Mesendoderm (in vitro differentiated cells): ENCODE results near the gene IGSF23.

Experiments used
- DNase-seq: peaks from one replicate; pipeline ENCODE4 v3.0.0; 2013
- H2AK5ac ChIP-seq: 2 replicates; pipeline ENCODE4 v1.6.1; 2013; ENCODE audit warnings: low read length, inconsistent platforms
- H2BK120ac ChIP-seq: 2 replicates; pipeline ENCODE4 v1.6.1; 2013; ENCODE audit warnings: low read depth, mild to moderate bottlenecking, low read length, moderate library complexity, mixed read lengths
- H2BK15ac ChIP-seq: replicated peaks from 2 replicates; pipeline ENCODE4 v1.6.1; 2013; ENCODE audit warnings: low read depth, mild to moderate bottlenecking, moderate library complexity
- H2BK5ac ChIP-seq: 2 replicates; pipeline ENCODE4 v1.6.1; 2013; ENCODE audit warnings: low read length, inconsistent platforms
- H3K18ac ChIP-seq: 2 replicates; pipeline ENCODE4 v1.6.1; 2013; ENCODE audit warnings: mild to moderate bottlenecking, low read length, mixed read lengths
- H3K23ac ChIP-seq: one replicate; pipeline ENCODE4 v1.6.1; 2013; ENCODE audit warnings: low read length
- H3K27ac ChIP-seq: 2 replicates; pipeline ENCODE4 v1.5.1; 2013; ENCODE audit warnings: low read depth, mild to moderate bottlenecking, inconsistent platforms, low read length, moderate library complexity
- H3K27me3 ChIP-seq: 2 replicates; pipeline ENCODE4 v1.6.1; 2013; ENCODE audit warnings: low read length, control low read depth, mild to moderate bottlenecking, inconsistent platforms; ENCODE audit not compliant: insufficient read depth, poor library complexity
- H3K36me3 ChIP-seq: 2 replicates; pipeline ENCODE4 v1.6.1; 2013; ENCODE audit warnings: low read length, inconsistent platforms; ENCODE audit not compliant: control insufficient read depth, insufficient read depth
- H3K4ac ChIP-seq: one replicate; pipeline ENCODE4 v1.6.1; 2013; ENCODE audit warnings: low read depth, mild to moderate bottlenecking, low read length, moderate library complexity
- H3K4me1 ChIP-seq: 2 replicates; pipeline ENCODE4 v1.6.1; 2013; ENCODE audit warnings: low read depth, low read length, inconsistent platforms; ENCODE audit not compliant: control insufficient read depth
- H3K4me2 ChIP-seq: 2 replicates; pipeline ENCODE4 v1.6.1; 2013; ENCODE audit warnings: low read length
- H3K4me3 ChIP-seq: 2 replicates; pipeline ENCODE4 v1.5.1; 2013; ENCODE audit warnings: mild to moderate bottlenecking, low read length
- H3K56ac ChIP-seq: one replicate; pipeline ENCODE4 v1.6.1; 2013; ENCODE audit warnings: low read length
- H3K79me1 ChIP-seq: 2 replicates; pipeline ENCODE4 v1.6.1; 2013; ENCODE audit warnings: low read length, inconsistent platforms
- H3K79me2 ChIP-seq: 2 replicates; pipeline ENCODE4 v1.6.1; 2013; ENCODE audit warnings: mild to moderate bottlenecking, low read length; ENCODE audit not compliant: control insufficient read depth, insufficient read depth
- H3K9ac ChIP-seq: 2 replicates; pipeline ENCODE4 v1.6.1; 2013; ENCODE audit warnings: low read length, inconsistent platforms
- H4K5ac ChIP-seq: one replicate; pipeline ENCODE4 v1.6.1; 2013; ENCODE audit warnings: low read length
- H4K8ac ChIP-seq: one replicate; pipeline ENCODE4 v1.6.1; 2013; ENCODE audit warnings: low read depth, mild to moderate bottlenecking, control low read depth, low read length, moderate library complexity
- WGBS: extraction: QIAGEN DNeasy Blood & Tissue Kit; methylation state at CpG from one replicate; pipeline ENCODE4 v1.1.7; 2013; ENCODE audit warnings: low lambda C conversion rate, missing lambda C conversion rate; ENCODE audit not compliant: insufficient coverage; ENCODE audit errors: extremely low coverage; 5-methylcytosine and 5-hydroxymethylcytosine counted together

Gene IGSF23

GRCh38 chr19:44641501-44642265 lies 28.3 kb downstream of the IGSF23 start:
- no peak overlapping the region for H3K4me2 ChIP-seq
- H3K4me3 ChIP-seq, result no peak overlapping the region
- DNase-seq, result no peak

DNA sequence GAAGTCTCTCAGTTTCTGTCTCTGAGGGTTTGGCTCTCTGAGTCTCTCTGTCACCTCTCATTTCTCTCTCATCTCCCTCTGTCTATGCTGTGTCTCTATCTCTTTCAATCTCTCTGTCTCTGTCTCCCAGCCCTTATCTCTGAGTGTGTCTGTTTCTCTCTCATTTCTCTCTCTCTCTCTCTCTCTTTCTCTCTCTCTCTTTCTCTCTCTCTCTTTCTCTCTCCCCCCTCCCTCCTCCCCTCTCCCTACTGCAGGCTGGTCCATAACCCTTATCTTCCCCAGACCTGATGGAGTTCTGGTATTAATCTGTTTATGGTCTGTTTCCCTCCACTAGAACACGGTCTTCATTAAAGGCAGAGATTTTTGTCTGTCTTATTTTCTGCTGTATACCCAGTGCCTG lies 29.0 kb downstream of the IGSF23 start:
- H3K4me2 ChIP-seq, result no peak overlapping the region
- H3K4me1 ChIP-seq, result no peaks in the 10 kb centered on the region
- H3K4me3 ChIP-seq, result no peak overlapping the region
- no peak overlapping the region for H3K23ac ChIP-seq
- H3K18ac ChIP-seq, result no peak overlapping the region
- no peak for DNase-seq
- no peak overlapping the region for H3K4ac ChIP-seq
- no peak overlapping the region for H3K27ac ChIP-seq
- H3K9ac ChIP-seq, result no peak overlapping the region
- H4K5ac ChIP-seq, result no peak overlapping the region
- no peaks in the 10 kb centered on the region for H3K36me3 ChIP-seq
- H2BK15ac ChIP-seq, result no peak overlapping the region
- WGBS, result no CpG with 5 or more reads among the region's 1 CpG
- peaks cover 8% of the 10 kb centered on the region for H3K79me2 ChIP-seq
- H2BK5ac ChIP-seq, result no peak overlapping the region
- no peak overlapping the region for H3K56ac ChIP-seq
- H3K79me1 ChIP-seq, result peaks cover 6% of the 10 kb centered on the region
- no peak overlapping the region for H2BK120ac ChIP-seq
- no peak overlapping the region for H2AK5ac ChIP-seq
- H3K27me3 ChIP-seq, result no peaks in the 10 kb centered on the region
- no peak overlapping the region for H4K8ac ChIP-seq

More at GRCh38 chr19:44641501-44642265, 28.3 kb downstream of the IGSF23 start:
- Histone ChIP-seq H2AK5ac (no peak overlapping the region), H3K18ac (no peak overlapping the region), H3K79me2 (peaks cover 8% of the 10 kb centered on the region), H3K23ac (no peak overlapping the region), H4K8ac (no peak overlapping the region), H2BK5ac (no peak overlapping the region), H3K79me1 (peaks cover 4% of the 10 kb centered on the region), H3K27me3 (no peaks in the 10 kb centered on the region), H3K4me1 (no peaks in the 10 kb centered on the region), H3K9ac (no peak overlapping the region), H2BK120ac (no peak overlapping the region), H4K5ac (no peak overlapping the region), H2BK15ac (no peak overlapping the region), H3K27ac (no peak overlapping the region), H3K36me3 (no peaks in the 10 kb centered on the region), H3K56ac (no peak overlapping the region), H3K4ac (no peak overlapping the region)
- no CpG with 5 or more reads among the region's 9 CpGs for WGBS

DNA sequence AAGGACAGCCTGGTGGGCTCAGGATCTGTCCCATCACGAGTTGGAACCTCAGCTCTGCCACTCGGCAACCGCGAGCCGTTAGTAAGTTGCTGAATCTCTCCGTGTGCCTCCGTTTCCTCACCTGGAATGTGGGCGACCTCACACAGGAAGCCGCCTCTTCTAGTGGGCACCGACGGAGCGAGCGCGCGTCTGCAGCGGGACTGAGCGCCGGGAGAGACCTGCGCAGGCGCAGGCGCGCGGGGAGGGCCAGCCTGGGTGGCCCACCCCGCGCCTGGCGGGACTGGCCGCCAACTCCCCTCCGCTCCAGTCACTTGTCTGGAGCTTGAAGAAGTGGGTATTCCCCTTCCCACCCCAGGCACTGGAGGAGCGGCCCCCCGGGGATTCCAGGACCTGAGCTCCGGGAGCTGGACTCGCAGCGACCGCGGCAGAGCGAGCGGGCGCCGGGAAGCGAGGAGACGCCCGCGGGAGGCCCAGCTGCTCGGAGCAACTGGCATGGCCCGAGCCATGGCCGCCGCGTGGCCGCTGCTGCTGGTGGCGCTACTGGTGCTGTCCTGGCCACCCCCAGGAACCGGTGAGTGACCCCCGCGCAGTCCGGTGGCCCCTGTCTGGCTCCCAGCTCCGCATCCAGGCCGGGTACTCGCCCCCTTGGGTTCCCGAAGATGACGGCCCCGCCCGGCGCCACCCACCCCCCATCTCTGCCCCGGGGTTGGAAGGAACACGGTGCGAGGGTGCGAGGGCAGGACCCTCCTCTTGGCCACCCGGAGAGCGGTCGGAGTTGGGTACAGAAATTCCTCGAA lies 30.4 kb downstream of the IGSF23 start, which contains the start of gene PVR:
Gene PVR (plus strand): TSS at position 306 of the 797 bp plus-strand sequence. CDS start 187 bp downstream, at position 493.
- Histone ChIP-seq H2BK5ac (no peak within 1 kb of the TSS), H2AK5ac (no peak within 1 kb of the TSS), H3K18ac (peak within 1 kb of the TSS; percentile 93), H4K8ac (peak within 1 kb of the TSS; percentile 30), H3K23ac (peak within 1 kb of the TSS; percentile 74), H3K56ac (peak within 1 kb of the TSS; percentile 91), H3K4me3 (peak within 1 kb of the TSS; percentile 85), H3K4ac (peak within 1 kb of the TSS; percentile 75), H3K9ac (peak within 1 kb of the TSS; percentile 88), H3K4me1 (no peaks in the 10 kb centered on the region), H3K27me3 (no peaks in the 10 kb centered on the region), H3K4me2 (peak within 1 kb of the TSS; percentile 95), H3K27ac (peak within 1 kb of the TSS; percentile 25), H3K79me1 (peaks cover 7% of the 10 kb centered on the region), H4K5ac (peak within 1 kb of the TSS; percentile 0), H3K36me3 (peaks cover under 1% of the 10 kb centered on the region), H2BK15ac (no peak within 1 kb of the TSS), H2BK120ac (peak within 1 kb of the TSS; percentile 20), H3K79me2 (peaks cover 8% of the 10 kb centered on the region)
- DNase-seq, result peak; percentile 79
- no CpG with 5 or more reads among the region's 70 CpGs for WGBS

DNA sequence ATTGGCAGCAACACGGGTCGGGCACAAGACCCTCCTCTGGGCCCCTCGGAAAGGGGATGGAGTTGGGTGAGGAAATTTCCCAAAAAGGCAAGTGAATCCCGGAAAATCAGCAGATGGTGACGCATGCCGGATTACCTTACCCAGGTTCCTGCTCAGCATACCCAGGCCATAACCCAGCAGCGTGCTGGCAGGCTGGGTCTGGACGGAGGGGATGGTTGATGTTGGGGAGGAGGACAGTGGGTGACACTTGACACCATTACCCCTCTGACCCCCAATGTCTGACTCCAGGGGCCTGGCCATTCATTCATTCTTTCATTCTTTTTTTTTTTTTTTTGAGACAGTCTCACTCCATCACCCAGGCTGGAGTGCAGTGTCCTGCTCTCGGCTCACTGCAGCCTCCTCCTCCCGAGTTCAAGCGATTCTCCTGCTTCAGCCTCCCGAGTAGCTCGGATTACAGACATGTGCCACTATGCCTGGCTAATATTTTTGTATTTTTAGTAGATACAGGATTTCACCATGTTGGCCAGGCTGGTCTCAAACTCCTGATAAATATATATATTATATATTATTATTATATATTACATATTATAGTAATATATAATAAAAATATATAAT lies 31.1 kb downstream of the IGSF23 start:
- Histone ChIP-seq H3K23ac (no peak overlapping the region), H4K5ac (no peak overlapping the region), H3K27ac (peak overlapping the region; percentile 25), H2BK120ac (peak overlapping the region; percentile 20), H3K4ac (peak overlapping the region; percentile 75), H3K79me1 (peaks cover 7% of the 10 kb centered on the region), H4K8ac (peak overlapping the region; percentile 30), H2AK5ac (no peak overlapping the region), H3K4me3 (peak overlapping the region; percentile 85), H3K56ac (peak overlapping the region; percentile 90), H3K18ac (peak overlapping the region; percentile 93), H2BK5ac (no peak overlapping the region), H3K27me3 (no peaks in the 10 kb centered on the region), H3K4me2 (peak overlapping the region; percentile 95), H3K9ac (peak overlapping the region; percentile 88), H3K79me2 (peaks cover 8% of the 10 kb centered on the region), H3K36me3 (peaks cover 2% of the 10 kb centered on the region), H2BK15ac (no peak overlapping the region), H3K4me1 (no peaks in the 10 kb centered on the region)
- peak; percentile 87 for DNase-seq
- no CpG with 5 or more reads among the region's 13 CpGs for WGBS

DNA sequence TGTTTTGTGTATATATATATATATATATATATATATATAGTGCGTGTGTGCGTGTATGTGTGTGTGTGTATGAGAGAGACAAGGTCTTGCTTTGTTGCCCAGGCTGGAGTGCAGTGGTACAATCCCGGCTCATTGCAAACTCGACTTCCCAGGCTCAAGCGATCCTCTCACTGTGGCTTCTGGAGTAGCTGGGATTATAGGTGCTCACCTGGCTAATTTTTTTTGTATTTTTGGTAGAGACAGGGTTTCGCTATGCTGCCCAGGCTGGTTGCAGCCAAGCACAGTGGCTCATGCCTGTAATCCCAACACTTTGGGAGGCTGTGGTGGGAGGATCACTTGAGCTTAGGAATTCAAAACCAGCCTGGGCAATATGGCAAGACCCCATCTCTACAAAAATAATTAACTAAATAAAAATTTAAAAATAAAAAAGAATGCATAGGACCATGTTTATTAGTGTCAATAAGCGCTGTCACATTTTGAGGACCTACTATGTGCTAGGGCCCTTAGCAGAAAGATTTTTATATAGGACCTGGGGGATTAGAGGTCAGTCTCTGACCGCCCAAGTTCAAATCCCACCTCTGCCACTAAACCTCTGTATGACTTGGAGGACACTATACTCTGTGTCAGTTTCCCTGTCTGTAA lies 32.2 kb downstream of the IGSF23 start:
- H2BK5ac ChIP-seq, result no peak overlapping the region
- no peak overlapping the region for H3K18ac ChIP-seq
- no peak overlapping the region for H3K4ac ChIP-seq
- H3K4me3 ChIP-seq, result no peak overlapping the region
- no peak overlapping the region for H4K8ac ChIP-seq
- peaks cover 5% of the 10 kb centered on the region for H3K36me3 ChIP-seq
- H3K9ac ChIP-seq, result no peak overlapping the region
- H3K27ac ChIP-seq, result no peak overlapping the region
- H3K4me2 ChIP-seq, result no peak overlapping the region
- H3K4me1 ChIP-seq, result no peaks in the 10 kb centered on the region
- no CpG with 5 or more reads among the region's 8 CpGs for WGBS
- peaks cover 7% of the 10 kb centered on the region for H3K79me1 ChIP-seq
- H3K23ac ChIP-seq, result no peak overlapping the region
- no peak overlapping the region for H4K5ac ChIP-seq
- H2AK5ac ChIP-seq, result no peak overlapping the region
- H2BK120ac ChIP-seq, result no peak overlapping the region
- peaks cover 8% of the 10 kb centered on the region for H3K79me2 ChIP-seq
- no peak overlapping the region for H2BK15ac ChIP-seq
- H3K27me3 ChIP-seq, result no peaks in the 10 kb centered on the region
- no peak overlapping the region for H3K56ac ChIP-seq
- no peak for DNase-seq
